Measurements from ENCODE around the gene PRKAB2.

PRKAB2 gene

GRCh38 chr1:147210987-147211386, 38.7 kb upstream of the PRKAB2 start:
- Histone ChIP-seq H3K4me2 (ENCODE audit: low read depth, low read length, poor library complexity, severe bottlenecking) (no peak overlapping the region), H3F3A (ENCODE audit: low read depth) (no peaks in the 10 kb centered on the region), H3K4me1 (ENCODE audit: insufficient read depth, low read length, poor library complexity, severe bottlenecking) (peaks cover 11% of the 10 kb centered on the region), H2AFZ (ENCODE audit: low read length) (no peak overlapping the region), H3K9me2 (replicated peaks; ENCODE audit: low read depth, low read length) (no peaks in the 10 kb centered on the region), H3K27me3 (ENCODE audit: insufficient read depth, low read length, poor library complexity, severe bottlenecking) (no peaks in the 10 kb centered on the region), H3K36me3 (ENCODE audit: insufficient read depth, low read length) (no peaks in the 10 kb centered on the region), H3K9me3 (ENCODE audit: insufficient read depth, low read depth, low read length) (no peaks in the 10 kb centered on the region), H3K4me3 (ENCODE audit: low read length, poor library complexity, severe bottlenecking) (no peak overlapping the region), H3K9ac (ENCODE audit: low read depth, low read length, poor library complexity, severe bottlenecking) (no peak overlapping the region), H4K20me1 (ENCODE audit: insufficient read depth, low read length, poor library complexity, severe bottlenecking) (no peaks in the 10 kb centered on the region), H3K79me2 (ENCODE audit: insufficient read depth, low read length) (no peaks in the 10 kb centered on the region)
- TF ChIP-seq CTCF (conservative IDR thresholded peaks at IDR 0.05; ENCODE audit: low read length) (no peak), EZH2phosphoT487 (IDR thresholded peaks at IDR 0.05; ENCODE audit: borderline replicate concordance) (no peak)

DNA sequence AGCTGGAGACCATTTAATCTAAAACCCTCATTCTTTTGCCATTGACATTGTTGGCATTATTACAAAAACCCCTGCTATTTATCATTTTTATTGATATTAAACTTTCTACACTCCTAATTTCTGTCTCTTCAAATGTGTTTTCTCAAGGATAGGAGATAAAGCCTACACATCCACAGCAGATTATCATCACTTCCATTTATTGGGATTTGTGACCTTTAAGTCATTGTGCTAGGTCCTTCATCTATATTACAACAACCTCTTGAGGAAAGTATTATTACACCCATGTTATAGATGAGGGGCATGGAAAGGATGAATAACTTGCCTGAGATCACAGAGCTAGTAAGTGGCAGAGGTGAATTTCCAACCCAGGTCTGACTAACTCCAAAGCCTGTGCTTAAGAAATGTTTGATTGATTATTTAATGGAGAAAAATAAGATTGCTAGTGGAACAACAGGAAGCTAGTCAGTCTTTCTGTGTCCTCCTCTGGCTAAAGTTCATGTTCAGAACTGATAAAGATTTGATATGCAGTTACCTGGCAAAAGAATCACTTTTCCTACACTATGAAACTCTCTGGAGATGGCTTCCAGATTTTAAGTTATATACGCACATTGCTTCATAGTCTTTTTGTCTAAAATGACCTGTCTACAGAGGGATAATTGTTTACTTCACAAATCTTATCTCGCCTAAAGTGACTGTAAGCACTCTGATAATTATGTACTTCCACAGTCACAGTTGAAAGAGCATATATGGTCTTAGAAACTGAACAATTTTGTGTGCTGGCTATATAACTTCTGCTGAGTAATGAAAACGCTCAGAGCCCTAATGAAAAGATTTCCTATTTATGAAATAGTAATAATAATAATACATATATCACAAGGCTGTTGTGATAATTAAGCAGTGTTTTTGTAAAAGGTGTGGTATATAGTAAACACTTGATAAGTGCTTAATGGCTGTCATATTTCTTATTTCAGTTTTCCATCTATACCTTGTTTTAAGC, 37.9 kb upstream of the PRKAB2 start:
- no peaks in the 10 kb centered on the region for H4K20me1 ChIP-seq (ENCODE audit: insufficient read depth, low read length, poor library complexity, severe bottlenecking)
- no peaks in the 10 kb centered on the region for H3K9me2 ChIP-seq (replicated peaks; ENCODE audit: low read depth, low read length)
- H3K4me2 ChIP-seq (ENCODE audit: low read depth, low read length, poor library complexity, severe bottlenecking): no peak overlapping the region
- H3K79me2 ChIP-seq (ENCODE audit: insufficient read depth, low read length): no peaks in the 10 kb centered on the region
- H3F3A ChIP-seq (ENCODE audit: low read depth): no peaks in the 10 kb centered on the region
- H3K9me3 ChIP-seq (ENCODE audit: insufficient read depth, low read depth, low read length): no peaks in the 10 kb centered on the region
- H3K9ac ChIP-seq (ENCODE audit: low read depth, low read length, poor library complexity, severe bottlenecking): no peak overlapping the region
- H3K27me3 ChIP-seq (ENCODE audit: insufficient read depth, low read length, poor library complexity, severe bottlenecking): no peaks in the 10 kb centered on the region
- peaks cover 8% of the 10 kb centered on the region for H3K4me1 ChIP-seq (ENCODE audit: insufficient read depth, low read length, poor library complexity, severe bottlenecking)
- no peak for TF ChIP-seq EZH2phosphoT487 (IDR thresholded peaks at IDR 0.05; ENCODE audit: borderline replicate concordance)
- TF ChIP-seq CTCF (conservative IDR thresholded peaks at IDR 0.05; ENCODE audit: low read length): no peak
- H2AFZ ChIP-seq (ENCODE audit: low read length): no peak overlapping the region
- H3K36me3 ChIP-seq (ENCODE audit: insufficient read depth, low read length): no peaks in the 10 kb centered on the region
- H3K4me3 ChIP-seq (ENCODE audit: low read length, poor library complexity, severe bottlenecking): no peak overlapping the region

DNA sequence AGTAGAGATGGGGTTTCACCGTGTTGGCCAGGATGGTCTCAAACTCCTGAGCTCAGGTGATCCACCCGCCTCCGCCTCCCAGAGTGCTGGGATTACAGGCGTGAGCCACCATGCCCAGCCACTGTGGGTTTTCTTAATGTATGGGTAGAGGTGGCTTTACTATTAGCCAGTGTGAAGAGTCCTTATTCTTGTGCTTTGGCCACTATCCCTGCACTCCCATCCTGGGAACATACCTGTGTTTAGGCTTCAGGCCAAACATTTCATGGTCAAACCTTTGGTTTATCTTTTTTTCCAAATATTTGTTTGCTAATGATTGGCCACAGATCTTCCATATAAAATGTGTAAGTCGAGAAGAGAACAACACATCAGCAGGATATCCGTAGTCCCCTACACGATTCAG, 36.3 kb upstream of the PRKAB2 start:
- H4K20me1 ChIP-seq (ENCODE audit: insufficient read depth, low read length, poor library complexity, severe bottlenecking): no peaks in the 10 kb centered on the region
- no peak overlapping the region for H3K4me3 ChIP-seq (ENCODE audit: low read length, poor library complexity, severe bottlenecking)
- no peaks in the 10 kb centered on the region for H3K27me3 ChIP-seq (ENCODE audit: insufficient read depth, low read length, poor library complexity, severe bottlenecking)
- H3K9me2 ChIP-seq (replicated peaks; ENCODE audit: low read depth, low read length): no peaks in the 10 kb centered on the region
- no peak overlapping the region for H2AFZ ChIP-seq (ENCODE audit: low read length)
- no peaks in the 10 kb centered on the region for H3K36me3 ChIP-seq (ENCODE audit: insufficient read depth, low read length)
- no peak overlapping the region for H3K4me2 ChIP-seq (ENCODE audit: low read depth, low read length, poor library complexity, severe bottlenecking)
- H3K4me1 ChIP-seq (ENCODE audit: insufficient read depth, low read length, poor library complexity, severe bottlenecking): peaks cover 13% of the 10 kb centered on the region
- no peak overlapping the region for H3K9ac ChIP-seq (ENCODE audit: low read depth, low read length, poor library complexity, severe bottlenecking)
- no peaks in the 10 kb centered on the region for H3F3A ChIP-seq (ENCODE audit: low read depth)
- no peaks in the 10 kb centered on the region for H3K9me3 ChIP-seq (ENCODE audit: insufficient read depth, low read depth, low read length)
- H3K79me2 ChIP-seq (ENCODE audit: insufficient read depth, low read length): no peaks in the 10 kb centered on the region
- TF ChIP-seq EZH2phosphoT487 (IDR thresholded peaks at IDR 0.05; ENCODE audit: borderline replicate concordance) (no peak), CTCF (conservative IDR thresholded peaks at IDR 0.05; ENCODE audit: low read length) (no peak)
